HepG2 (cell line): ENCODE results near the gene RLF. TPM values are rescaled to one million over a fixed set of nuclear protein-coding genes. Genes with fewer than 3 reads are reported as not detected.

Source experiments
- ATAD3A ChIP-seq: sonication (generic); formaldehyde crosslinking; IDR thresholded peaks from 2 replicates; pipeline ENCODE4 v1.4.0; 2020; ENCODE audit warnings: missing genetic modification reagents
- CREB1 ChIP-seq, 2 experiments: fragments of 450-650 bp in 1 of 2; IDR thresholded peaks; 2 replicates each; pipeline ENCODE4 v1.6.1; 2016 to 2017; ENCODE audit warnings: control low read depth in 1 of 2, mild to moderate bottlenecking in 1 of 2, missing compliant biosample characterization in 1 of 2, missing genetic modification characterization in 1 of 2
- GFI1 ChIP-seq: sonication (generic); formaldehyde crosslinking; IDR thresholded peaks from 2 replicates; pipeline ENCODE4 v1.5.0; 2020; ENCODE audit warnings: missing genetic modification reagents, mild to moderate bottlenecking, borderline replicate concordance
- KDM4B ChIP-seq: sonication (generic); formaldehyde crosslinking; IDR thresholded peaks from 2 replicates; pipeline ENCODE4 v1.4.0; 2020; ENCODE audit warnings: missing genetic modification reagents
- MIXL1 ChIP-seq: IDR thresholded peaks from 2 replicates; pipeline ENCODE4 v1.6.1; 2016
- PPARG ChIP-seq: conservative IDR thresholded peaks from 2 replicates; pipeline ENCODE4 v1.6.1; 2016; ENCODE audit warnings: missing biosample characterization, missing genetic modification reagents
- RAD21 ChIP-seq: fragments of 450-650 bp; formaldehyde crosslinking; IDR thresholded peaks from 2 replicates; pipeline ENCODE4 v1.5.0; 2020; ENCODE audit warnings: mild to moderate bottlenecking
- SAFB2 ChIP-seq: sonication (generic); formaldehyde crosslinking; IDR thresholded peaks from 2 replicates; pipeline ENCODE4 v1.5.1; 2020; ENCODE audit warnings: missing genetic modification reagents, low read depth, mild to moderate bottlenecking, borderline replicate concordance
- SKI ChIP-seq: fragments of 450-650 bp; IDR thresholded peaks from one replicate; pipeline ENCODE4 v1.6.1; 2018; ENCODE audit warnings: mild to moderate bottlenecking; ENCODE audit not compliant: partially characterized antibody
- SMC3 ChIP-seq: IDR thresholded peaks from 2 replicates; pipeline ENCODE4 v1.6.1; 2011; ENCODE audit warnings: low read length, improper control_type of control experiment
- TMF1 ChIP-seq: sonication (generic); formaldehyde crosslinking; IDR thresholded peaks from 2 replicates; pipeline ENCODE4 v1.8.1; 2022; ENCODE audit warnings: low read depth, missing genetic modification reagents
- ZNF646 ChIP-seq: sonication (generic); formaldehyde crosslinking; IDR thresholded peaks from 2 replicates; pipeline ENCODE4 v1.9.0; 2021; ENCODE audit warnings: mild to moderate bottlenecking, missing genetic modification reagents
- polyA plus RNA-seq, 8 experiments: library from polyadenylated mRNA; depleted of rRNA in 3 of 8; stranded (reverse) in 7 of 8; unstranded in 1 of 8; fragments of >200 nt; fragmentation: Illumina TruSeq in 4 of 8; extraction: Trizol in 4 of 8; gene quantifications; 2 replicates each; pipeline versions ENCODE4 v1.2.1 to v1.2.3, GENCODE V29; 2011 to 2016; ENCODE audit warnings: low read depth in 4 of 8, missing spikeins in 1 of 8, mixed read lengths in 1 of 8; ENCODE audit not compliant: insufficient read depth in 1 of 8
- total RNA-seq, 5 experiments: library from RNA; depleted of rRNA; stranded (reverse); fragments of >200 nt; fragmentation: Illumina TruSeq; extraction: Trizol; gene quantifications; 2 replicates each; pipeline ENCODE4 v1.2.3, GENCODE V29; 2016; ENCODE audit warnings: low read depth in 1 of 5
- TF ChIP-seq, protein P1 (sequence below), 2 experiments: sonication (generic) in 1 of 2; formaldehyde crosslinking in 1 of 2; IDR thresholded peaks; 2 replicates each; pipeline versions ENCODE4 v1.4.0 to v1.6.1; 2016 to 2020; ENCODE audit warnings: borderline replicate concordance in 1 of 2, low read depth in 1 of 2, mild to moderate bottlenecking in 1 of 2, missing genetic modification reagents in 1 of 2
- TF ChIP-seq, protein P2 (sequence below): sonication (generic); formaldehyde crosslinking; IDR thresholded peaks from 2 replicates; pipeline ENCODE4 v1.5.0; 2020; ENCODE audit warnings: mild to moderate bottlenecking, missing genetic modification reagents, moderate library complexity

Gene RLF
- total and polyA plus RNA-seq, 2 of the 13 experiments (the other 11 are each of a cell fraction or from before 2014, with no cell fraction given), result 9.0 to 15.7 TPM

- TF ChIP-seq, protein P1, sequence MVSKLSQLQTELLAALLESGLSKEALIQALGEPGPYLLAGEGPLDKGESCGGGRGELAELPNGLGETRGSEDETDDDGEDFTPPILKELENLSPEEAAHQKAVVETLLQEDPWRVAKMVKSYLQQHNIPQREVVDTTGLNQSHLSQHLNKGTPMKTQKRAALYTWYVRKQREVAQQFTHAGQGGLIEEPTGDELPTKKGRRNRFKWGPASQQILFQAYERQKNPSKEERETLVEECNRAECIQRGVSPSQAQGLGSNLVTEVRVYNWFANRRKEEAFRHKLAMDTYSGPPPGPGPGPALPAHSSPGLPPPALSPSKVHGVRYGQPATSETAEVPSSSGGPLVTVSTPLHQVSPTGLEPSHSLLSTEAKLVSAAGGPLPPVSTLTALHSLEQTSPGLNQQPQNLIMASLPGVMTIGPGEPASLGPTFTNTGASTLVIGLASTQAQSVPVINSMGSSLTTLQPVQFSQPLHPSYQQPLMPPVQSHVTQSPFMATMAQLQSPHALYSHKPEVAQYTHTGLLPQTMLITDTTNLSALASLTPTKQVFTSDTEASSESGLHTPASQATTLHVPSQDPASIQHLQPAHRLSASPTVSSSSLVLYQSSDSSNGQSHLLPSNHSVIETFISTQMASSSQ (IDR thresholded peaks at IDR 0.05; ENCODE audit: low read depth), result no peak
- TF ChIP-seq, protein P1 (CRISPR knock-in tag; IDR thresholded peaks at IDR 0.05; ENCODE audit: borderline replicate concordance), result no peak
- TF ChIP-seq RAD21 (peak; percentile 65), CREB1 (IDR thresholded peaks at IDR 0.05) (no peak), CREB1 (CRISPR knock-in tag; IDR thresholded peaks at IDR 0.05) (0 out of 2 replicates have a peak, but pooled peaks have one; percentile 27), SKI (no peak), SAFB2 (CRISPR knock-in tag) (no peak), ATAD3A (CRISPR knock-in tag) (no peak), MIXL1 (CRISPR knock-in tag) (0 out of 2 replicates have a peak, but pooled peaks have one; percentile 45), KDM4B (no peak), TMF1 (CRISPR knock-in tag) (no peak), SMC3 (peak; percentile 65), ZNF646 (CRISPR knock-in tag) (no peak), PPARG (CRISPR knock-in tag) (no peak), GFI1 (CRISPR knock-in tag) (no peak)
- TF ChIP-seq, protein P2, sequence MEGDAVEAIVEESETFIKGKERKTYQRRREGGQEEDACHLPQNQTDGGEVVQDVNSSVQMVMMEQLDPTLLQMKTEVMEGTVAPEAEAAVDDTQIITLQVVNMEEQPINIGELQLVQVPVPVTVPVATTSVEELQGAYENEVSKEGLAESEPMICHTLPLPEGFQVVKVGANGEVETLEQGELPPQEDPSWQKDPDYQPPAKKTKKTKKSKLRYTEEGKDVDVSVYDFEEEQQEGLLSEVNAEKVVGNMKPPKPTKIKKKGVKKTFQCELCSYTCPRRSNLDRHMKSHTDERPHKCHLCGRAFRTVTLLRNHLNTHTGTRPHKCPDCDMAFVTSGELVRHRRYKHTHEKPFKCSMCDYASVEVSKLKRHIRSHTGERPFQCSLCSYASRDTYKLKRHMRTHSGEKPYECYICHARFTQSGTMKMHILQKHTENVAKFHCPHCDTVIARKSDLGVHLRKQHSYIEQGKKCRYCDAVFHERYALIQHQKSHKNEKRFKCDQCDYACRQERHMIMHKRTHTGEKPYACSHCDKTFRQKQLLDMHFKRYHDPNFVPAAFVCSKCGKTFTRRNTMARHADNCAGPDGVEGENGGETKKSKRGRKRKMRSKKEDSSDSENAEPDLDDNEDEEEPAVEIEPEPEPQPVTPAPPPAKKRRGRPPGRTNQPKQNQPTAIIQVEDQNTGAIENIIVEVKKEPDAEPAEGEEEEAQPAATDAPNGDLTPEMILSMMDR (CRISPR knock-in tag), result peak; percentile 82
These were observed 17.2 kb upstream of the RLF start (continued) for GRCh38 chr1:40143891-40144575.
